OCI-LY1 (cell line): ENCODE data around the gene COPS3.
A peak's percentile ranks its signal among the peaks of the same experiment; 100 is the strongest.

ENCODE experiments used
- H2AFZ ChIP-seq: fragments of 200-600 bp; sonication (generic), shearing (Covaris generic); 2 replicates; pipeline ENCODE4 v1.6.0; 2014; ENCODE audit warnings: antibody characterized with exemption, mild to moderate bottlenecking, low read length
- H3F3A ChIP-seq: fragments of 200-600 bp; sonication (generic), shearing (Covaris generic); 2 replicates; pipeline ENCODE4 v1.6.0; 2014; ENCODE audit warnings: mild to moderate bottlenecking, antibody characterized with exemption, low read length, moderate library complexity; ENCODE audit not compliant: insufficient read depth
- H3K27ac ChIP-seq: fragments of 200-600 bp; sonication (generic); 2 replicates; pipeline ENCODE4 v1.5.1; 2014; ENCODE audit warnings: low read length, mixed run types, mild to moderate bottlenecking, low read depth; ENCODE audit not compliant: poor library complexity, severe bottlenecking
- H3K27me3 ChIP-seq: fragments of 200-600 bp; sonication (generic); 2 replicates; pipeline ENCODE4 v1.6.0; 2014; ENCODE audit warnings: antibody characterized with exemption, mild to moderate bottlenecking, low read length, moderate library complexity; ENCODE audit not compliant: insufficient read depth
- H3K36me3 ChIP-seq: fragments of 200-600 bp; sonication (generic); 2 replicates; pipeline ENCODE4 v1.6.1; 2014; ENCODE audit warnings: mild to moderate bottlenecking, antibody characterized with exemption, low read length, moderate library complexity, mixed read lengths; ENCODE audit not compliant: insufficient read depth
- H3K4me1 ChIP-seq: fragments of 200-600 bp; sonication (generic); 2 replicates; pipeline ENCODE4 v1.5.1; 2014; ENCODE audit warnings: mild to moderate bottlenecking, low read length, moderate library complexity; ENCODE audit not compliant: insufficient read depth, severe bottlenecking
- H3K4me2 ChIP-seq: fragments of 200-600 bp; sonication (generic), shearing (Covaris generic); 2 replicates; pipeline ENCODE4 v1.6.1; 2014; ENCODE audit warnings: low read length
- H3K4me3 ChIP-seq: fragments of 200-600 bp; sonication (generic); 2 replicates; pipeline ENCODE4 v1.5.1; 2014; ENCODE audit warnings: low read length, low read depth, mild to moderate bottlenecking, mixed read lengths; ENCODE audit not compliant: poor library complexity, severe bottlenecking
- H3K79me2 ChIP-seq: fragments of 200-600 bp; shearing (Covaris generic); 2 replicates; pipeline ENCODE4 v1.6.1; 2016; ENCODE audit warnings: mixed run types, low read length, mixed read lengths; ENCODE audit not compliant: insufficient read depth
- H3K9ac ChIP-seq: fragments of 200-600 bp; sonication (generic), shearing (Covaris generic); 2 replicates; pipeline ENCODE4 v1.6.1; 2014; ENCODE audit warnings: mild to moderate bottlenecking, low read length, mixed read lengths
- H3K9me2 ChIP-seq: fragments of 200-600 bp; sonication (generic), shearing (Covaris generic); 2 replicates; pipeline ENCODE4 v1.6.1; 2014; ENCODE audit warnings: low read depth, mild to moderate bottlenecking, low read length, mixed read lengths
- H3K9me3 ChIP-seq: fragments of 200-600 bp; shearing (Covaris generic); 2 replicates; pipeline ENCODE4 v1.6.1; 2014; ENCODE audit warnings: low read length, mixed read lengths
- H4K20me1 ChIP-seq: fragments of 200-600 bp; sonication (generic), shearing (Covaris generic); 2 replicates; pipeline ENCODE4 v1.6.0; 2016; ENCODE audit warnings: mild to moderate bottlenecking, low read length; ENCODE audit not compliant: insufficient read depth
- EZH2 ChIP-seq: fragments of 200-600 bp; sonication (generic), shearing (Covaris generic); IDR thresholded peaks from 2 replicates; pipeline ENCODE4 v1.8.0; 2017; ENCODE audit warnings: borderline replicate concordance, mixed run types, mild to moderate bottlenecking, antibody characterized with exemption, low read length, moderate library complexity, mixed read lengths
- TF ChIP-seq, protein P1 (sequence below): fragments of 200-600 bp; sonication (generic), shearing (Covaris generic); IDR thresholded peaks from 2 replicates; pipeline ENCODE4 v1.5.1; 2017; ENCODE audit warnings: mild to moderate bottlenecking, antibody characterized with exemption, low read length, moderate library complexity, mixed read lengths

The COPS3 gene

DNA sequence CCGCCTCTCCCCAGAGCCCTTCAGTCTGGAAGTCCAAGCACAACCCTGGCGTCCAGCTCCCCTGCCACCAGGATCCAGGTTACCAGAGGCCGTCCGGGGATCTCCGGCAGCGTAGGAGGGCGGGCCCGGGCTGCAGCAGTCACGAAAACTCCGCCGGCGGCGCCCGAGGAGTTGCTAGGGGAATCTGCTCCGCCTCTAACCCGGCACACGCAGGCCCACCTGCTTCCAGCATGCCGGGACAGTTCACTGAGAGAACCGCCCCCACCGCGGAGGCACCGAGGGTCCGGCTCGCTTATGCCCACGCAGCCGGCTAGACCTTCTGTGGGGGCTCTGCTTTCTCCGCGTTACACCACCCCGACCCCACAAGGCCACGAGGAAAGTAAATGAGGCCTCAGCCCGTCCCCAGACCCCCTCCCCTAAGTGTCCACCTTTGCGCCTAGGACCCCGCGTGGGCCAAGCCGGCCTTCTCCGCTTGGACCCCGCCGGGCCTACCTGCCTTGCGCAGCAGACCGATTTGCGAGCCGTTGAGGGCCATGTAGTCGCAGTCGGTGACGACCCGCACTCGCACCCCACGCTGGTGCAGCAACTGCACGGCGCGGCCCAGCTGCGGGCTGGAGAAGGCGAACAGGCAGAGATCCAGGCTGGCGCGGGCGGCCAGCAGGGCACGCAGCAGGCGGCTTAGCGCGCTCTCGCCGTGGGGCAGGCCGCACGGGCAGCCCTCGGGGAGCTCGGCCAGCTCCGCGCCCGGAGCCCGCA, 75.5 kb downstream of the COPS3 start:
- H3F3A ChIP-seq, result no peaks in the 10 kb centered on the region
- no peak for TF ChIP-seq EZH2
- TF ChIP-seq, protein P1, sequence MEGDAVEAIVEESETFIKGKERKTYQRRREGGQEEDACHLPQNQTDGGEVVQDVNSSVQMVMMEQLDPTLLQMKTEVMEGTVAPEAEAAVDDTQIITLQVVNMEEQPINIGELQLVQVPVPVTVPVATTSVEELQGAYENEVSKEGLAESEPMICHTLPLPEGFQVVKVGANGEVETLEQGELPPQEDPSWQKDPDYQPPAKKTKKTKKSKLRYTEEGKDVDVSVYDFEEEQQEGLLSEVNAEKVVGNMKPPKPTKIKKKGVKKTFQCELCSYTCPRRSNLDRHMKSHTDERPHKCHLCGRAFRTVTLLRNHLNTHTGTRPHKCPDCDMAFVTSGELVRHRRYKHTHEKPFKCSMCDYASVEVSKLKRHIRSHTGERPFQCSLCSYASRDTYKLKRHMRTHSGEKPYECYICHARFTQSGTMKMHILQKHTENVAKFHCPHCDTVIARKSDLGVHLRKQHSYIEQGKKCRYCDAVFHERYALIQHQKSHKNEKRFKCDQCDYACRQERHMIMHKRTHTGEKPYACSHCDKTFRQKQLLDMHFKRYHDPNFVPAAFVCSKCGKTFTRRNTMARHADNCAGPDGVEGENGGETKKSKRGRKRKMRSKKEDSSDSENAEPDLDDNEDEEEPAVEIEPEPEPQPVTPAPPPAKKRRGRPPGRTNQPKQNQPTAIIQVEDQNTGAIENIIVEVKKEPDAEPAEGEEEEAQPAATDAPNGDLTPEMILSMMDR, result no peak
- no peaks in the 10 kb centered on the region for H4K20me1 ChIP-seq
- no peaks in the 10 kb centered on the region for H3K27me3 ChIP-seq
- peaks cover 25% of the 10 kb centered on the region for H3K4me1 ChIP-seq
- peak overlapping the region; percentile 94 for H3K4me2 ChIP-seq
- H3K4me3 ChIP-seq, result peak overlapping the region; percentile 92
- H3K9ac ChIP-seq, result peak overlapping the region; percentile 98
- no peaks in the 10 kb centered on the region for H3K9me3 ChIP-seq
- H3K9me2 ChIP-seq, result no peaks in the 10 kb centered on the region
- H3K79me2 ChIP-seq, result peaks cover 21% of the 10 kb centered on the region
- peaks cover 37% of the 10 kb centered on the region for H3K36me3 ChIP-seq
- H3K27ac ChIP-seq, result peak overlapping the region; percentile 66
- no peak overlapping the region for H2AFZ ChIP-seq

DNA sequence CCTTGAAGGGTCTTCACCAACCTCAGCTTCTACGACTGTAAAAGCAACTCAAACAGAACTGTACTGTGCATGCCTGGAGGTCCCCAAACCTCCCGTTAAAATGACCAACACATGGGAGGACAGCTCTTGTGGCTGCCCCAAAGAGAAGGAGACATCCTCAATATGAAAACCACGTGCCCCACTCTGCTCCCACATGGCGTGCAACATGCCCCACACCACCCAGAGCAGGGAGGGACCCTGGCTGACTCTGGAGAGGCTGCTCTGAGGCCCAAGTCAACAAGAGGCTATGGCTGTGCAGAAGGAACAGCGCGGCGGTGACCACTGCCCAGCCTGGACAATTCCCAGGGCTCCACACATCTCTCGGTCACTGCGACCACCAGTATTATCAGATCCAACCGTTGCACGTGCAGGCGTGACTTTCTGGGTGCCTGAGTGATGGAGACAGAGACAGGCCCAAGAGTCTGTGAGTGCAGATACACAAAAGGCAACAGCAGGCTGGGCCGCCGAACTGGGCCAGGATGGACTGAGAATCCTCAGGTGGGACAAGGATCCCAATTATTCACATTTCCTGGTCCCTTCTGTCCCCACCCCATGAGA, 76.3 kb downstream of the COPS3 start:
- H3K27me3 ChIP-seq, result no peaks in the 10 kb centered on the region
- H3K9me2 ChIP-seq, result no peaks in the 10 kb centered on the region
- no peaks in the 10 kb centered on the region for H3K9me3 ChIP-seq
- peak overlapping the region; percentile 94 for H3K4me2 ChIP-seq
- peak overlapping the region; percentile 98 for H3K9ac ChIP-seq
- TF ChIP-seq EZH2, result no peak
- TF ChIP-seq, protein P1, result no peak
- peak overlapping the region; percentile 92 for H3K4me3 ChIP-seq
- peaks cover 25% of the 10 kb centered on the region for H3K4me1 ChIP-seq
- H3F3A ChIP-seq, result no peaks in the 10 kb centered on the region
- H4K20me1 ChIP-seq, result no peaks in the 10 kb centered on the region
- peak overlapping the region; percentile 66 for H3K27ac ChIP-seq
- H3K79me2 ChIP-seq, result peaks cover 21% of the 10 kb centered on the region
- H3K36me3 ChIP-seq, result peaks cover 46% of the 10 kb centered on the region
- H2AFZ ChIP-seq, result no peak overlapping the region

DNA sequence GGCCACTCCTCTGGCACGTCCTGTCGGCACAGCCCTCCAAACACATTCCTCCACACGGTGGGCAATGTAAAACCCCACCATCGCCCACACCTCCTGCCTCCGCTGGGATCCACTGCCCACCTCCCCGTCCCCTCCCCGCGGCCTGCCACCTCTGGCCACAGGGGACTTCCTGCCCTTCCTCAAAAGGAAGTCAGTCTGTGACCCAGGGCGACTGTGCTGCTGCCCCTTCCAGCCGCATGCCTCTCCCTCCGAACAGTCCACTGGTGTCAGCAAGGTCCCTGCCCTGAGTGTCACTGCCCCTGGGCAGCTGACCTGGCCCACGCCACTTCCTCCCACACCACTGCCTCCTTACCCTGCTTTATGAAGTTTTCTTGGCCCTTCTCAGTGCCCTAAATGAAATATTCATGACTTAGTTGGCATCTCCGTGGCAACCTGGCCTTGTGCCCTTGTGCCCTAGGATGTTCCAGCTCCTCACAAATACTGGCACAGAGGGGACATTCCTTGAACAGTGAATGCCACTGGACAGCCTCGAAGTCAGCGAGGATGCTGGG, 76.9 kb downstream of the COPS3 start:
- Histone ChIP-seq H3K4me2 (peak overlapping the region; percentile 94), H3K79me2 (peaks cover 21% of the 10 kb centered on the region), H3K9me3 (no peaks in the 10 kb centered on the region), H2AFZ (no peak overlapping the region), H3K27ac (peak overlapping the region; percentile 16), H3K4me3 (peak overlapping the region; percentile 92), H3K4me1 (peaks cover 25% of the 10 kb centered on the region), H3F3A (no peaks in the 10 kb centered on the region), H3K9me2 (no peaks in the 10 kb centered on the region), H4K20me1 (no peaks in the 10 kb centered on the region), H3K9ac (peak overlapping the region; percentile 98; the same call in 1 of the 2 replicates), H3K27me3 (no peaks in the 10 kb centered on the region), H3K36me3 (peaks cover 47% of the 10 kb centered on the region)
- TF ChIP-seq, protein P1, result no peak
- no peak for TF ChIP-seq EZH2
